Loucy (cell line): ENCODE data around the gene KIAA1328.
"Not testable (repeated sequence)": the region's sequence is repeated elsewhere in the genome, so short reads cannot be mapped to it uniquely, and the experiment has no call there.

ENCODE experiments used
- H2AFZ ChIP-seq: fragments of 200-600 bp; sonication (generic); 2 replicates; pipeline ENCODE4 v1.6.0; 2016; ENCODE audit warnings: antibody characterized with exemption, mild to moderate bottlenecking, low read length, moderate library complexity
- H3F3A ChIP-seq: fragments of 200-600 bp; 2 replicates; pipeline ENCODE4 v1.6.0; 2016; ENCODE audit warnings: antibody characterized with exemption, low read depth, mild to moderate bottlenecking
- H3K27me3 ChIP-seq: fragments of 200-600 bp; sonication (generic); 2 replicates; pipeline ENCODE4 v1.6.1; 2014; ENCODE audit warnings: low read length, mild to moderate bottlenecking; ENCODE audit not compliant: insufficient read depth, poor library complexity, severe bottlenecking
- H3K36me3 ChIP-seq: fragments of 200-600 bp; sonication (generic); 2 replicates; pipeline ENCODE4 v1.6.1; 2016; ENCODE audit warnings: low read length; ENCODE audit not compliant: insufficient read depth
- H3K4me1 ChIP-seq: fragments of 200-600 bp; sonication (generic); 2 replicates; pipeline ENCODE4 v1.5.1; 2014; ENCODE audit warnings: low read length, mild to moderate bottlenecking; ENCODE audit not compliant: insufficient read depth, poor library complexity, severe bottlenecking
- H3K4me2 ChIP-seq: fragments of 200-600 bp; sonication (generic); 2 replicates; pipeline ENCODE4 v1.6.0; 2014; ENCODE audit warnings: antibody characterized with exemption, low read length, low read depth, mild to moderate bottlenecking; ENCODE audit not compliant: poor library complexity, severe bottlenecking
- H3K4me3 ChIP-seq: fragments of 200-600 bp; sonication (generic); 2 replicates; pipeline ENCODE4 v1.5.1; 2014; ENCODE audit warnings: low read length, mild to moderate bottlenecking, mixed read lengths; ENCODE audit not compliant: poor library complexity, severe bottlenecking
- H3K79me2 ChIP-seq: fragments of 200-600 bp; sonication (generic); 2 replicates; pipeline ENCODE4 v1.6.1; 2014; ENCODE audit warnings: low read length; ENCODE audit not compliant: insufficient read depth
- H3K9ac ChIP-seq: fragments of 200-600 bp; sonication (generic); 2 replicates; pipeline ENCODE4 v1.6.0; 2014; ENCODE audit warnings: mild to moderate bottlenecking, low read depth, low read length, moderate library complexity; ENCODE audit not compliant: poor library complexity, severe bottlenecking
- H3K9me2 ChIP-seq: fragments of 200-600 bp; sonication (generic); replicated peaks from 2 replicates; pipeline ENCODE4 v1.6.1; 2016; ENCODE audit warnings: low read depth, low read length, mixed read lengths
- H3K9me3 ChIP-seq: fragments of 200-600 bp; sonication (generic); 2 replicates; pipeline ENCODE4 v1.6.1; 2014; ENCODE audit warnings: mild to moderate bottlenecking, antibody characterized with exemption, low read length, low read depth; ENCODE audit not compliant: insufficient read depth
- H4K20me1 ChIP-seq: fragments of 200-600 bp; sonication (generic); 2 replicates; pipeline ENCODE4 v1.6.0; 2014; ENCODE audit warnings: antibody characterized with exemption, low read length, mild to moderate bottlenecking; ENCODE audit not compliant: insufficient read depth, poor library complexity, severe bottlenecking
- EZH2phosphoT487 ChIP-seq: fragments of 200-600 bp; IDR thresholded peaks from 2 replicates; pipeline ENCODE4 v1.6.1; 2018; ENCODE audit warnings: antibody characterized with exemption, mild to moderate bottlenecking, moderate library complexity, borderline replicate concordance
- TF ChIP-seq, protein P1 (sequence below): fragments of 200-600 bp; sonication (generic); conservative IDR thresholded peaks from 2 replicates; pipeline ENCODE4 v1.5.1; 2014; ENCODE audit warnings: mild to moderate bottlenecking, antibody characterized with exemption, low read length

The KIAA1328 gene

DNA sequence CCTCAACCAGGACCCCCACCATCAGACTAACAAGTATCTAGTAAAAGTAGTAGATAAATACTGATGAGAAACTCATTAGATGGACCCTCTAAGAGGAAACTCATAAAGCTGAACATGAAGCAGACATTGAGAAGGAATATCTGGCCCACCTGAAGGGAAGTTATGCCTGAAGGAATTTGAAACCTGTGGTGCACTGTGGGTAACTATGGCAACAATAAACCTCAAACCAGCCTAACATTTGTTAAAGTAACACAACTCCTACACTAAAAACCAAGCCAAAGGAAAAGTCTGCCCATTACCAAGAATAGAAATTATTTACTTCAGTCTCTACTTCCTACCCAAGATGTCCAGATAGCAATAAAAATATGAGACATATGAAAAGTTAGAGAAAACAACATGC is 43.4 kb downstream of the KIAA1328 start:
- Histone ChIP-seq H3K36me3 (no peaks in the 10 kb centered on the region), H3K9me2 (no peaks in the 10 kb centered on the region), H2AFZ (no peak overlapping the region), H3K4me3 (no peak overlapping the region), H3K4me1 (peaks cover 7% of the 10 kb centered on the region), H3K9ac (no peak overlapping the region), H3K79me2 (no peaks in the 10 kb centered on the region), H4K20me1 (no peaks in the 10 kb centered on the region), H3K4me2 (no peak overlapping the region), H3F3A (no peaks in the 10 kb centered on the region), H3K27me3 (no peaks in the 10 kb centered on the region), H3K9me3 (no peaks in the 10 kb centered on the region)
- TF ChIP-seq, protein P1, sequence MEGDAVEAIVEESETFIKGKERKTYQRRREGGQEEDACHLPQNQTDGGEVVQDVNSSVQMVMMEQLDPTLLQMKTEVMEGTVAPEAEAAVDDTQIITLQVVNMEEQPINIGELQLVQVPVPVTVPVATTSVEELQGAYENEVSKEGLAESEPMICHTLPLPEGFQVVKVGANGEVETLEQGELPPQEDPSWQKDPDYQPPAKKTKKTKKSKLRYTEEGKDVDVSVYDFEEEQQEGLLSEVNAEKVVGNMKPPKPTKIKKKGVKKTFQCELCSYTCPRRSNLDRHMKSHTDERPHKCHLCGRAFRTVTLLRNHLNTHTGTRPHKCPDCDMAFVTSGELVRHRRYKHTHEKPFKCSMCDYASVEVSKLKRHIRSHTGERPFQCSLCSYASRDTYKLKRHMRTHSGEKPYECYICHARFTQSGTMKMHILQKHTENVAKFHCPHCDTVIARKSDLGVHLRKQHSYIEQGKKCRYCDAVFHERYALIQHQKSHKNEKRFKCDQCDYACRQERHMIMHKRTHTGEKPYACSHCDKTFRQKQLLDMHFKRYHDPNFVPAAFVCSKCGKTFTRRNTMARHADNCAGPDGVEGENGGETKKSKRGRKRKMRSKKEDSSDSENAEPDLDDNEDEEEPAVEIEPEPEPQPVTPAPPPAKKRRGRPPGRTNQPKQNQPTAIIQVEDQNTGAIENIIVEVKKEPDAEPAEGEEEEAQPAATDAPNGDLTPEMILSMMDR, result no peak
- no peak for TF ChIP-seq EZH2phosphoT487

DNA sequence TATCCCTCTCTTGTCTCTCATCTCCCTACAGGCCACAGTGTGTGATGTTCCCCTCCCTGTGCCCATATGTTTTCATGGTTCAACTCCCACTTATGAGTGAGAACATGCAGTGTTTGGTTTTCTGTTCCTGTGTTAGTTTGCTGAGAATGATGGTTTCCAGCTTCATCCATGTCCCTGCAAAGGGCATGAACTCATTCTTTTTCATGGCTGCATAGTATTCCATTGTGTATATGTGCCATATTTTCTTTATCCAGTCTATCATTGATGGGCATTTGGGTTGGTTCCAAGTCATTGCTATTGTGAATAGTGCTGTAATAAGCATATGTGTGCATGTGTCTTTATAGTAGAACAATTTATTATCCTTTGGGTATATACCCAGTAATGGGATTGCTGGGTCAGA is 44.9 kb downstream of the KIAA1328 start:
- not testable (repeated sequence) for H3K36me3 ChIP-seq, H3K4me3 ChIP-seq, H3K9ac ChIP-seq, H2AFZ ChIP-seq, H3K9me3 ChIP-seq, H4K20me1 ChIP-seq, H3K9me2 ChIP-seq, H3K27me3 ChIP-seq, H3K79me2 ChIP-seq, H3K4me1 ChIP-seq, H3F3A ChIP-seq, H3K4me2 ChIP-seq

DNA sequence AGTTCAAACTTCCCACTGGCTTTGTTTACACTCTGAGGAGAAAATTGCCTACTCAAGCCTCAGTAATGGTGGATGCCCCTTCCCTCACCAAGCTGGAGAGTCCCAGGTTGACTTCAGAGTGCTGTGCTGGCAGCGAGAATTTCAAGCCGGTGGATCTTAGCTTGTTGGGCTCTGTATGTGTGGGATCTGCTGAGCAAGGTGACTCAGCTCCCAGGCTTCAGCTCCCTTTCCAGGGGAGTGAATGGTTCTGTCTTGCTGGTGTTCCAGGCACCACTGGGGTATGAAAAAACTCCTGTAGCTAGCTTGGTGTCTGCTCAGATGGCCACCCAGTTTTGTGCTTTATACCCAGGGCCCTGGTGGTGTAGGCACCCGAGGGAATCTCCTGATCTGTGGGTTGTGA is 50.9 kb downstream of the KIAA1328 start:
- H3K79me2 ChIP-seq, H3K4me3 ChIP-seq, H3K36me3 ChIP-seq, H3K9me2 ChIP-seq, H3K4me1 ChIP-seq, H3F3A ChIP-seq, H3K27me3 ChIP-seq, H3K9me3 ChIP-seq, H4K20me1 ChIP-seq, H3K9ac ChIP-seq, H2AFZ ChIP-seq, H3K4me2 ChIP-seq: not testable (repeated sequence)

DNA sequence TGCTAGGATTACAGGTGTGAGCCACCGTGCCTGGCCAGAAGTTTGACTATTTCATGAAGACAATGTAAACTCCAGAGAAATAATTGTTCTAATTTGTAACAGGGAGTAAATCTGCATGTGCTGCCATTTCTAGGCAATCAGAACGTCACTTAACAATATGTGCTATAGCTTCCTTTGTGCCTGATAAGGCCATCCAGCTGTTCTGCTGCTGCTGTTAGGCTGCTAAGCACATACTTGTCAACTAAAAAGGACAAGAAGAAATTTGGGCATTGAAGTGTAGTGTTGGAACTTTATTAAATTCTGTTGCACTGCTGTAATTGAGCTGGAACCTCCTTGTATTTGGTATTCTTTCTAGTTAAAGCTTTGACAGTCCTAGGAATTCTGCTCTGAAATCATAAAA is 57.1 kb downstream of the KIAA1328 start:
- Histone ChIP-seq H3K4me3 (no peak overlapping the region), H3K4me2 (no peak overlapping the region), H3K27me3 (no peaks in the 10 kb centered on the region), H3K9ac (no peak overlapping the region), H4K20me1 (no peaks in the 10 kb centered on the region), H3K4me1 (peaks cover 10% of the 10 kb centered on the region), H3F3A (no peaks in the 10 kb centered on the region), H3K79me2 (no peaks in the 10 kb centered on the region), H2AFZ (no peak overlapping the region), H3K36me3 (no peaks in the 10 kb centered on the region), H3K9me2 (no peaks in the 10 kb centered on the region), H3K9me3 (no peaks in the 10 kb centered on the region)
- TF ChIP-seq, protein P1, result no peak
- TF ChIP-seq EZH2phosphoT487, result no peak
